Midbrain (tissue), 1 donor: ENCODE results near the gene PSMG4.

Source experiments
- DNase-seq: peaks from one replicate; lab custom pipeline; 2025; lab: John Stamatoyannopoulos, UW

The PSMG4 gene

DNA sequence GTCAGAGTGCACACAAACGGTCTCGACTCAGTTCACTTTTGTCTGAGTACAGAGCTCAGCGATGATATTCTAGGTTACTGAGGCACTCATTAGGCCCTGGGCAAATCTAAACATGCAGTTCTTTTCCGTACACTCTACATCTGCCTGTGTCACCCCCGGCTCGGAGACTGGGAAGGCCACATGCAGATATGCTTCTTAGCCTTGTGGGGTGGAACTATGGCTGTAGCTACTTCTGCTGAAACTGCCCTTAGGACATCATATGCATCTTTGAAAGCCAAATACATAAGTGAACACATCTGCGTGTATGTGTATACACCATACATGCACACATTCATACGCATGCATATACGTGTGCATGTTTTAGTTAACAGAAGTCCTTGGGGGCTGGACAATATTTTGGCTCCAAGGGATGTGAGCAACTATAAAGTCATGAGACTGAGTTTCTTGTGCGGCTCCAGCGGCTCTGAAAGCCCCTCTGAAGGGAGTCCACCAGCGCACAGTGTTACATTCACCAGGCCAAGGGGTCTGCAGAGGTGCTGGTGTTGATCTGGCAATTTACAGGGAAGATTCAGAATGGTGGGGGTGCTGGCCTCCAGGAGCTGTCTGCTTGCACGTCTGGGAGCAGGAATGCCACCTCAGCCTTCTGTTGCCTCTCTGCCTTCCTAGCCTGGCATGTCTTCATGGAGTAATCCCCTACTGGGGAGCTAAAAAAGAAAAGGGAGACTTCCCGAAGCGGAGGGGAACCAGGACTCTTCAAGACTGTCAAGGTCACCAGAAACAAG, 31.6 kb downstream of the PSMG4 start:
- no peak for DNase-seq

DNA sequence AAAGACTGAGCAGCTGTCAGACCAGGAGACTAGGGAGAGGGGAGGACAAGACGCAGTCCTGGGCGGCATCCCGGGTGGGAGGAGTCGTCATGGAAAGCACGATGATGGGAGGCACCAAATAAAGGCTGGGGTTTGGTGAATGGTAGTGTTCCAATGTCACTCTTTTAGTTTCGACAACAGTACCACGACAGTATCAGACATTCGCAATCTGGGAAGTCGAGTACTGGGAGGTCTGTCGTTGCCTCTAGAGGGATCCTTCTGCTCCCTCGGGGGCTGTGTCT, 32.1 kb downstream of the PSMG4 start:
- DNase-seq: no peak

DNA sequence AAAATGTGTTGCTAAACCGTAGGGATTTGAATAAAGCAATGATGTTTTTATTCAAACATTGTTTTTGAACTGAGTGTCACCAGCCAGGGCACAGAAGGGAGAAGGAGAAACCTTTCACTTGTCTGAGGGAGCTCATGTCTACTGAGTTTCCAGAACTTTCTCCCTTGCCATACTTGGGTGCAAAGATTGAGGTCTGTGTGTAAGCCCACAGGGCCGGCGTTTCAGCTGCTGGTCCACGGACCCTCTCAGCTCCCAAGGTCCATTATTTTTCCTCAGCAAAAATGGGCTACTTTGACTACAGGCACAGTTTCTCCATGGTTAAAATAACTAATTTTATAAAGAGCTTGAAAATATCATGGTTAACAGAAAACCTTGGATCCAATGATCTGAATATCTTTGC, 32.6 kb downstream of the PSMG4 start:
- no peak for DNase-seq

DNA sequence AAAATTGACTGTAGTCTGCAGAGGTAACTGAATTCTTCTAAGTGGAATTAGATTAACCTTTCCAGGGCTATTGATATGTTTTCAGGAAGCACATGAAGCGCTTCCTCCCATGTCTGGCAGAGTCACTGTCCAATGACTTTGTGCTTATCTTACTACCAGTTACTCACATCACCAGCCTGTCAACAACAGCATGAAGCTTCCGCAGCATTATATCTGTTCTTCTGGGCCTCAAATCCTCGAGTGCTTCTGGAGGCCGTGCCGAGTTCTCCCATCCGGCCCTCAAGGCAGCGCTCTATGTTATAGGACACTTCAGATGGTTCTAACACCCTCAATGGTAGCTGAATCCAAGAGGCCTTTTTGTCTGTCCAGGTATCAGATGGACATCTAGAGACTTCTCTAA, 33.2 kb downstream of the PSMG4 start:
- DNase-seq: no peak

DNA sequence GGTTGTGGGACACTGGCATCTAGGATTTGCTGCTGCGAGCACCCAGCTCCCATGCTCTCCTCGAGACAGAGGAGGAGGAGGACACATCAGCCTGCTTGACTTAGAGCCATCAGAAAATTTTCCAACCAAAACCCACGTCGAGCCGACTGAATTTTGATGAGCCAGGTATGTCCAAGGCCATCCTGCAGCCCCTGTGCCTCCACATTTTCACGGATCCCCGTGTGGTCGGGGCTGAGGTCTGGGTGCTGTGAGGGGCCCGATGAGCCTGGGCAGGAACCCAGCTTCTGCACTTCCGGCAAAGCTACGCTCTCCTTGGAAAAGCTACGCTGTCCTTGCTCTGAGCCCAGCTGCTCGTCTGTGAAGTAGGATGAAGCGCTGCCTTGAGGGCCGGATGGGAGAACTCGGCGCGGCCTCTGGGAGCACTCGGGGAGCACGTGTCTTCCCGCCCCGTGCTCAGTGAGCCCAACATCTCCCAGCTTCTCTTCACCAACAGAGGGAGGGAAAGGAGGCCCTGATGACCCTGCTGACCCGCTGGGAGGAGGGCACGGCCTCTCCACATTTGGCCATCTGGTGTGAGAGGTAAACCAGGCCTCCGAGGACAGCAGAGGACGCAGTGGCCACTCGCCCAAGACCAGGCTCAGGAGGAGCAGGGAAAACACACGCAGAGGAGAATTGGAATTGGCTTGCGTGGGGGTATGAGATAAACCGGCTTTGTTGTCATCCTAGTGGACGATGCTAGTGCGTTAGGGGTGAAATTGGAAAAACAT, 33.9 kb downstream of the PSMG4 start:
- no peak for DNase-seq

DNA sequence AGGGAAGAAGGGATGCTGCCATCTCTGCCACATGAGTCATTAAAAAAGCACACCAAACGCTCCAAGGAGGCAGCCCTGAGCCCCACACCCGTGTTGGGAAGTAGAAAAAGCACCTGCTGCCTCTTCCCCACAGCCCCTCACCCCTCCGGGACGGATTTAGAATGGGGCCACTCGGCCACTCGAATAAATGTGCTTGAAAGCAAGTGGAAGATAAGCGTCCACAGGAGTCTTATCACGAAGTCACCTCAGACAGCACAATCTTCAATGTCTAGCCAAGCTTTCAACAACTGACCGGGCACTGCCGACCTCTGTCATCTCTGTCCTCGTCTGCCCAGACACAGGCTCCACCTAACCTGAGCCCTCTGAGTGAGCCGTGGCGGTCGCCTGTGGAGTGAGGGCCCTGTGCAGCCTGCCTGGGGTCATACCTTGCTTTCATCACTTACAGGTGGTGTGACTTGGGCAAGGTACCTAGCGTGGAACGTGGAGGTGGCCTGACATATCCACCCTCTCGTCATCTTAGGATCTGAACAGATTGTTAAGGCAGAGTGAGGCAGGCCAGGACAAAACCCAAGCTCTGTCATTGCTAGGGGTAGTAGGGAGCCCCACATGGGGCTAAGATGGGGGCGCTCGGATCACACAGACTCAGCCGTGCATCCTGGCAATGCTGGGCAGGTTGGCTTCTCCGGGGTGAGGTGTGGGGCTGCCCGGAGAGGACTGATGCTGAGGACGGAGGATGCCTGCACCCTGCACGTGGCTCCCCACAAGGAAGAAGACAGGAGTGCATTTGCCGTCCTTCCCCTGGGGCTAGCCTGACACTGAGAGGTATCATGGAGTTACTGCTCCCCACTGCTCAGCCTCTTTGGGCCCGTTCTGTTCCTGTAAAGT, 34.8 kb downstream of the PSMG4 start:
- DNase-seq: no peak

DNA sequence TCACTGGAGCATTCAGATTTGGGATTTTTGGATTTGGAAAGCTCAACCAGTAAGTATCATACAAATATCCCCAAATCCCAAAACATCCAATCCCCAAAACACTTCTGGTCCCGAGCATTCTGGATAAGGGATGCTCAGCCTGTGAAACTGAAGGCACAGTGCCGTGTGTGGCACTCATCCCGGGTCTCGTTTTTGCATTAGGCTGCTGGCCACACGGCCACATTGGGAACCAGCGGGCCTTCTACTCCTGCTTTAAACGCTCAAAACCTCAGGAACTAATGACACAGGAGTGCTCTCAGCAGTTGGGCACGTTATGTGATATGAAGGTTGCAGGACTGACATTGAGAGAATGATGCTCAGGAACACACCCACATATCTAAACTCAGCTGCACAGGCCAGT, 35.6 kb downstream of the PSMG4 start:
- DNase-seq: no peak

DNA sequence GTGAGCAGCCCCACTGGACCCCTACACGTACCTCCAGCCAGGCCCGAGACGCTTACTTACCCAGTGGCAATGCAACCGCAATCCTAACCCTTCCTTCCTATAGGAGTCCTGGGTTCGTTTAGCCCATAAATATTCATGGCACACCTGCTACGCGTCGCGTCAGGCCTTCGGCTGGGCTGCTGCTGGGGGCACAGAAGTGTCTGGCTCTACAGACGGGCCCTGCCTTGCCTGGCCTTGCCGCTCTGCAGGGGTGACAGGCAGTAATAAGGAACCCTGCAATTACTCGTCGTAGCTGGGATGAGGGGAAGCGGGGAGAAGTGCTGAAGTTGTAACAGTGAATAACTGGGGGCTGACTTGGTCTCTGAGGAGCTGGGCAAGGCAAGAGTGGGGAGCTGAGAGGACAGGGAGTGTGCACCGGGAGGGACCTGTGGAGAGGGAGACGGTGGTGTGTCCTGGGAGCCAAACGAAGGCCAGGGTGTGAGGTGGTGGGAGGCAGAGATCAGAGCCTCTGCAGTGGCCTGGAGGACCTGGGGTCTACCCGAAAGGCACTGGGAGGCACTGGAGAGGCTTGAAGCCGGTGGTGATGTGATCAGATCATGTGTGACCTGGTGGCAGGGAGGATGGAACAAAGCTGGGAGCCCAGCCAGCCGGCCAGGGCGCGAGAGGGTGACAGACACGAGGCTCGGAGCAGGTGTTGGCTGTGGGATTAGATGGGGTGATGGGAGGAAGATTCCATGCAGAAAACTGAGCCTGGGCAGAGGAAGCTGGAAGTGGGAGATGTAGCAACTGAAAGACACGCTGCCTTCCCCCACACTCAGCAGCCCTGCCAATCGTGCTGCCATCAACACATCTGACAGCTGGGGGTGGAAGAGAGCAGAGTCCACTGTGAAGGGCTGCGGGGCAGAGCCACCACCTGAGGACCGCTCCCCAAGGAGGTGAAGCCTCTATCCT, 36.4 kb downstream of the PSMG4 start:
- DNase-seq: peak; percentile 28

DNA sequence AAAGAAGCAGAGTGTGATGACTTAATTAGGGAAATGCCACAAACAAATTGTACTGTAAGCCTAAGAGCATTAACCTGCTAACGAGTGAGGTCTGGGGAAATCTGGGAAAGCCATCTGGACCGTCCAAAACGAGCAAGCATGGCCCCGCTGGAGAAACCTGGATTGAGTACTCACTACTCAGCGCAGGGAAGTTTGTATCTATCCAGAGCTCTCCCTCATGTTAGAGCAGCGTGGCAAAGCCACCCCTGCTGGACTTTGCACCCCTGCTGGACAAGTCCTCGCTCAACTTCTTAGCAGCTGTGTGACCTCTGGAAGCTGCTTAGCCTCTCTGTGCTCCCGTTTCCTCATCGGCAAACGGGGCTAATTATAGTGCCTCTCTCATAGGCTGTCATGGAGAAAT, 37.3 kb downstream of the PSMG4 start:
- no peak for DNase-seq

DNA sequence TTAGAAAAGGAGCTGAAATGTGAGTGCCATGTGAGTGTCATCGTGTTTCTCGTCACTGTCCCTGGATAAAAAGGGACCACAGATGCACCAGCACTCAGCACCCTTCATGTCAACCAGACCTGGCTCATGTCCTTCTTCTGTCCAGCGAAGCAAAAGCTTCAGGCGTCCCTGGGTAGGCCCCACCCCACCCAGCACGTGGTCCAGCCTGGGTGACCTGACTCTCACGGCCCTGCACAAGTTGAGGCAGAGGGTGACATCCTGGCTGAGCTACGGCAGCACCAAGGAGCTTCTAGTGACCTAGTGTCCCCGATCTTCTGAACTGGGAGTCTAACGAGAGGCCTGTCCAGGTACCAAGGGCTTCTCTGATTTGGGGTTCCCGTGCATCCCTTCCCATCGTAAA, 37.8 kb downstream of the PSMG4 start:
- DNase-seq: no peak

DNA sequence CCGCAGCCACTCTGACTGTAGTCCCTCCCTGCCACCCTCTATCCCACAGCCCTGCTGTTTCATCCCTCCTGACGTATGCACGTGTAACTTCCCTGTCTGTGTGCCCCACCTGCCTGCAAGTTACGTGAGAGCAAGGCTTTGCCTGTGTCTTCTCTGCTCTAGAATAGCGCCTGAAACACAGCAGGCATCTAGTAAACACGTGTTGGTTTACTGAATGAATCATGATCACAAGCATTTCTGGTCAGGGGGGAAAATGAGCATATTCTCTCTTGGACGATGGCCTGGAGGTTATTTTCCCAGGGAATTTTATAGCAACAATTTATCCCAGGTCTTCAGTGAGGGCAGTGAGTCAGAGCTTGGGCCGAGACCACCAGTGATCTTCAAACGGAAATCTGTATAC, 38.3 kb downstream of the PSMG4 start:
- DNase-seq: no peak

DNA sequence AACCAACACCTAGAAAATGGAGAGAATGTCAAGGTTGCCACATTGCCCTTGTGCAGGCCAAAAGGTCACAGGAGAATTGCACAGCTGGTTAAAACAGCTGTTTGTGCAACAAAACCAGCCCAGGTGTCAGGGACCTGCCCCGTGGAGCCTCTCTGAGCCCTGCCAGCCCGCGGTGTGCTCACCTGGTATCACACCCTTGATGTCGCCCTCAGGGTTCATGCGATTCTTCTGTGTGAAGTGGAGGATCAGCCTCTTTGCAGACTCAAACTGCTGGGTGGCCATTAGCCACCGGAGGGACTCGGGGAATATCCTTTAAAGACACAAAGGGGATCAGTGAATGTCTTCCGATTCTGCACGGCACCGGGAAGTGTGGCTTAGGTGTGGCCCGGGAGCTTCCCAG, 39.2 kb downstream of the PSMG4 start:
- DNase-seq: no peak

DNA sequence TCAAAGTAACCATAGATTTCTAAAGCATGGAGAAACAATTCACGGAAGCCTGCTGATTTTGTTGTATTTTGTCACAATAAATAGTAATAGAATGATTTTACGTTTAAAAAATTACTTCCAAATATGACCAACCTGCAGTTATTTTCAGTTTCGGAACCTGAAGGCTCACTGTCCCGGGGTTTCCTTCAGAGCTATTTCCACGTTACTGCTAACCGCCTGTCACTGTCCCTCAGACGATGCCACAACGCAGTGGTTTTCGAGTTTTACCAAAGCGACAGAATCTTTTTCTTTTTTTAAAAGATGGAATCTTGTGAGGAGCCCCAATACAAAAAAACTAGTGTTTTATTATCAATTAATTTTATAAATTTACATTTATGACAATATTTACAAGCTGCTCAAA, 40.5 kb downstream of the PSMG4 start:
- DNase-seq: no peak

DNA sequence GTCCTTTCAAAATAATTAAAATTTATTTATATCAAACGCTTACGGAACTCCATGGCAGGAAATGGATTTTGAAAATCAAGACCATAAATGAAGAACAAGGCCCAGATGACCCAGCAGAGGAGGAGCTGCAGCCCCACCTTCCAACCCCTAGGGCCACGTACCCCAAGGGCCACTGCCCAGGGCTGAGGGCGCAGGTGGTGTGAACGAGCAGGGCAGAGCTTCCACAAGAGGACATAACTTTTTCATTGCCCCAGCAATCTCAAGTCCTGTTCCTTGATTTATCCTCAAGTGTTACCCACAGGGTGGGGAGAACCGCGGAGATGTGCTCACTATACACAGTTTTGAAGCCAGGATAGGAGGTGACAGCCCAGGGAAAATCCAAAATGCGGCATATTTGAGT, 42.8 kb downstream of the PSMG4 start:
- no peak for DNase-seq

DNA sequence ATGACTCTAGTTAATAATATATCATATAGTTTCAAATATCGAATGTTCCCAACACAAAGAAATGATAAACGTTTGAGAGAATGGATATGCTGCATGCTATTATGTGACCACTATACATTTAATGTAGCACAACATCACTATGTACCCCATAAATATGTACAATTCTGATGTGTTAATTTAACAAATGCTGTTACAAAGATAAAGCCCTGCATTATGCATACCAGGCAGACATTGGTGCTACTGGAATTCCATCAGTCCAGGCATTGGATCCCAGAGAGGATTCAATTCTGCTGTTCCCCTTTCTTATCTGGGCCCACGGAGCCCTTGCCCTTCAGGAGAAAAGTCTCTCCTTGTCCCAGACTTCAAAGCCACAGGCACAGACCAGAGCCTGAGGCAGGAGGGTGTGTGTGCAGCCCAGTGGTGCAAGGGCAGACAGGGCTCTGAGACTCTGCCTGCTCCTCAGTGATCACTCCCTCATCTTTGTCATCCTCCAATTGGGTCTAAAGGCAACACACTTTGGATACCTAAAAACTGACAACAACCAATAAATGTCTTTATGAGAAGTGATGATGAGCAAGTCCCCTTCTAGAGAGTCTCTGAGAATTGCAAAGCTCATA, 45.2 kb downstream of the PSMG4 start:
- no peak for DNase-seq

DNA sequence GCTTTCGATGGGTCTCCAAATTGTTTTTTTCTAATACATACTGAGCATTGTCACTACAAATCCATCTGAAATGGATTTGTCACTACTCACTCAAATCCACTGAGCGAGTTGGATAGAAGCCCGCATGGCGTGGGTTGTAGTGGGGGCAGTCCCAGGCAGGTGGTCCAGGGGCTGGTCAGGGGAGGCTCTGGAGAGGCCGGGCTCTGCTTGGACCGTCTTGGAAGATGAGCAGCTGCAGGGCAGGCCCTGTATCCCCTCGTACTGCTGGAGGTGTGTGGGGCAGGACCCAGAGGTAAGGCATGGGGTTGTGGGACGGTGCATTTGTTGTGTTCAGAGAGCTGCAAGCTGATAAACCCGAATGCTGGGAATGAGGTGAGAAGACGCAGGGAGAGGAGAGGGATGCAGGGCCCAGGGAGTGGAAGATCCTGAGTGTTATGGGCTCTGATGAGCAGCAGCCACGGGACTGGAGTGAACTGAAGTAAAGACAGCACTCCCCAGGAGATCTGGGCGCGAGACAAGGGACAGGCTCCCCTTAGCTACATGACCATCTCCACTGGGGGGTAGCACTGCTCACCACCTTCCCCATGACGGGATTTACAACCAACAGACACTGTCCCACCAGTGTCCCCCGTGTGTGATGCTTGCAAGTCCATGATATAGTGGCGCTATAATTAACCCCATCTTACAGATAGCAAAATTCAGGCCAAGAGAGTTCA, 45.9 kb downstream of the PSMG4 start:
- no peak for DNase-seq

DNA sequence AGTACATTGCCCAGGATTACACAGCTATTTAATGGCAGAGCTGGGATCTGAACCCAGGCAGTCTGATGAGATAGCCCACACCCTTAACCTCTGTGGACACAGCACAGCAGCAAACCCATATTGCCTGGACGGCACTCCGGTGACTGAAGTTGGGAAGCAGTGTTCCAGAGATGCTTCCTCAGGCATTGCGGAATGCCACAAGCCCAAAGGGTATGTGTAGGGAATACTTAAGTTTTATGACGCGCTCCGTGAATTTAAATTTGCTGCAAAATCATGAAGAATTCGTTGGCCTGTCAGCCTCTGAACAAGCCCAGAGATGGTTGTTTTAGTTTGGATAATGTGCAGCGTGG, 46.4 kb downstream of the PSMG4 start:
- DNase-seq: no peak

DNA sequence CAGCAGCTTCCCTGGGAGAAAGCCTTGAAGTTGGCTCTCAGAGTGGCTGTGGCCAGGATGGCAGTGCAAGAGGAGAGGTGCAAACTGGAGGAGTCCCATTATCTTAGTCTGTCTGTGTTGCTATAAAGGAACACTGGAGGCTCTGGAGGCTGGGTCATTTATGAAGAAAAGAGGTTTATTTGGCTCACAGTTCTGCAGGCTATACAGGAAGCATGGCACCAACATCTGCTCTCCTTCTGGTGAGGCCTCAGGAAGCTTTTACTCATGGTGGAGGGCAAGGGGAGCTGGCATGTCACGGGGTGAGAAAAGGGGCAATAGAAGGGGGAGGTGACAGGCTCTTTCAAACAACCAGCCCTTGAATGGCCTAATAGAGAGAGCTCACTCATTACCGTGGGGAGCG, 47.1 kb downstream of the PSMG4 start:
- no peak for DNase-seq

DNA sequence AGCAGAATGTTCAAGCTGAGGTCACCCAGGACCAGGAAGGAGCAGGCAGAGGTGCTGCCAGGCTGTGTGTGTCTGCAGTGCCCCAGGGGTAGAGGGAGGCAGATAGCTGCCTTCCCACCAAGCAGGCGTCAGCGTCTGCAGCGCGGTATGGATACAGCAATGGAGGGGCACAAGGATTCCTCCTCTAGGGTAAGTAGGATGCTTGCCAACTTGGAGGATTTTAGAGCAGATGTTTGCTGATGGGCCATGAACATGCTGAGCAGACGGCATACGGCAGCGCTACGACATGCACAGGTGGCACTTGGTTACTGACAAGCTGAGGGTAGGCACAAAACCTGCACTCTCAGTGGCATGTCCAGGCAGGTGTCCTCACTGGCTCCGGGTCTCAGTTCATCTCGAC, 48.1 kb downstream of the PSMG4 start:
- DNase-seq: no peak

DNA sequence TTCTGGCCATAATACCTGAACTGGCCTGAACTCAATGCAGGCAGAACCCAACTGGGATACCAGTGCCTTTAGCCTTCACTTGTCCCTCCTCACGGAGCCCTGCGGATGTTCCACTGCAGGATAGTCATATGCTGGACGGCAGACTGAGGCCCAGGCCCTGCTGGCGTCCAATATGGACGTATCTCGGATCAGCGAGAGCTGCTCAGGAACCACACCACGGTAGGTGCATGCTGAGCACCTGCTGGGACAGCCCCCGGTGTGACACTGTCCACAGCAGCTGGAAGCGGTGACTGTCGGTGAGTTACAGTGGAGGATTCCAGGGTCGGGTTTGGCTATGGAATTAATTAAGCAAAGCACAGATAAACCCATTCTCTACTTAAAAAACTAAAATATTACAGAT, 48.7 kb downstream of the PSMG4 start:
- no peak for DNase-seq

DNA sequence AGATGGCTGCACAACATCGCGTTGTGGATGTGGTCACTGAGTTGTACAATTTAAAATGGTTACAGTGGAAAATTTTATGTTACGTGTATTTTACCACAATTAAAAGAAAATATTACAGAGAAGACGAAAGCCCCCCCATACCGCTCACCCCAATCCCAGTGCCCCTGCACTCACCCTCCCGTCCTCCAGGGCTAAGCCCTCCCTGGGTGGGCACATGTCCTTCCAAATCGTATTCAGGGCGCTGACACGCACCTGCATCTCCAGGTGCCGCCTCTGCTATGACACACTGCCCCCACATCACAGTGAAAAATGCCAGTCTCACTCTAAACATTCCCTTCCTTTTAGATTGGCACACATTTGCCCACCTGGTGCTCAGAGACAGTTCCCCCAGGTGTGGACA, 49.4 kb downstream of the PSMG4 start:
- DNase-seq: no peak
